Stimulated activated CD8-positive, alpha-beta memory T cell treated with anti-CD3 and anti-CD28 coated beads, Interleukin-7, amount 100 ng/mL, for 1 hour (primary cell): ENCODE data around the gene OAS1.
"Not testable (repeated sequence)": the region's sequence is repeated elsewhere in the genome, so short reads cannot be mapped to it uniquely, and the experiment has no call there.

Experiments
- DNase-seq, 2 donors: peaks; one replicate each; pipeline ENCODE4 v3.0.0-alpha.2; 2020; ENCODE audit warnings: low read depth in 2 of 2

OAS1 gene

GRCh38 chr12:112900298-112901145, 6.2 kb upstream of the OAS1 start:
- no peak for DNase-seq

- no peak for DNase-seq
Measured at GRCh38 chr12:112901271-112901670, 5.5 kb upstream of the OAS1 start.

DNA sequence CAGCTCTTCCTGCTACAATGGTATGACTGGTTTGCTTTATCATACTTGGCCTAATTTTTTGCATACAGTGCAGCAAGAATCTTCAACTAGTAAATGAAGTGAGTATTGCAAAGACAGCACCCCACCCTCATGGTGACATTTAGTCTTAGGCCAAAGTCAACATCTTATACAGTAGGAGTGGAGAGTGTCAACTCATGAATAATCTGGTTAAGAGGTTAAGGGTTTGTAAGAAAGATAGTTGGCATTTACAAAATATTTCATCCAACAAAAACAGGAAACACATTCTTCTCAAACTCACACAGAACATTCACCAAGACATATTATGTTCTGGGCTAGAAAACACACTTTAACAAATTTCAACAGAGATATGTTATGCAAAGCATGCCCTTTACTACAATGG, 2.2 kb upstream of the OAS1 start:
- no peak for DNase-seq

GRCh38 chr12:112905451-112906089, 1.2 kb upstream of the OAS1 start:
- no peak for DNase-seq

DNA sequence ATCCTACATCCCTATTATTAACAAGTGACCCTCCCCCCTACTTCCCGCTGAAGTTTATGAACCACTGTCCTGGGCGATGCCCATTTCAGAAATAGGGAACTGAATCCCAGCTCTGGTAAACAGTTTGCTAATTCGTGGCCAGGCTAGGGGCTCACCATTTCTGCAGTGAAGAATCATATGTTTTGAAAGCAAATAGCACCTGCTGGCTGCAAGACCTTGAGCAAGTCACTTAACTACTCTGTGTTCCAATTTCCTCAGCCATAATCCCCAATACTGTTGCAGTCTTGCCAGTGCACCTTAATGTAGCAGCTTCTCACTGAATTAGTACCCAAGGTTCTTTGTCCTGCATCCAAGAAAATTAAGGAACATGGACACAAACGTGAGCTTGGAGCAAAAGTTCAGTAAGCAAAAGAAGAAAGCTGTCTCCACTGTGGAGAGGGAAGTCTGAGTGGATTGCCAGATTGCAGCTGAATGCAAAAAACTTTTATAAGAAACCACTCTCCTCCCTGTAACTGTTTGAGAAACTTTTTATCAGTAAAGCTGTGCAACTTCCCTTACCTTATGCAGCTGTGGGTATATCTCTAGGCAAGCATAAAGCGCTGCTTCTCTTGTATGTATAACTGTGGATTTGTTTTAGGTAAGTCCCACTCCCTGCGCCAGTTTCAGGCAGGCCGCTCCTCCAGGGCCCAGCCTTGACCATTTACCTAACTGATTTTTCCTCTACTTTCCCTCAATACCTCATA, 824 bp downstream of the OAS1 start:
- DNase-seq: no peak

DNA sequence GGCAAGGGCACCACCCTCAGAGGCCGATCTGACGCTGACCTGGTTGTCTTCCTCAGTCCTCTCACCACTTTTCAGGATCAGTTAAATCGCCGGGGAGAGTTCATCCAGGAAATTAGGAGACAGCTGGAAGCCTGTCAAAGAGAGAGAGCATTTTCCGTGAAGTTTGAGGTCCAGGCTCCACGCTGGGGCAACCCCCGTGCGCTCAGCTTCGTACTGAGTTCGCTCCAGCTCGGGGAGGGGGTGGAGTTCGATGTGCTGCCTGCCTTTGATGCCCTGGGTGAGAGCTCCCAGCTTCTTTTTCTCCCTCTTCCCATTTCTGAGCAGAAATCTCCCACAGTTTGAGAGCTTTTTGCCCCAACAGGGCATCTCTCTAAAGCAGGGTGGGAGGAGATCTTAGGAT, 1.8 kb downstream of the OAS1 start:
- DNase-seq: no peak

DNA sequence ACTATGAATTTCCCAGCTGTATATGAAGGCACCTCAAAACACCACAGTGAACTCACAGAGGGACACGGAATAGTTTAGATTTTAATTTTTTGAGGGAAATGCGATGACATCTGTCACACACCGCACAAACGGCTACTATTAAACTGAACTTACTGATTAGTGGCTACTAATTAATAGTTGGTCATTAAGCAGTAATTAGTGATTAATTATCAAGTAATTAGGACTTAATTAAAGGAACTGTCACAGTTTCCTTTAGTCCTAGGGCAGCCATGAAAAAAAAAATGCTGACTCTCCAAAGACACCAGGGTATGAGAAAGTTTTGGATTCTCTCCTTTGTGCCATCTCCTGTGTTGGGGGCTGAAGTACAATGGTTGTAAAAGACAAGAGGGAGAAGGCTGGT, 2.9 kb downstream of the OAS1 start:
- DNase-seq: no peak

DNA sequence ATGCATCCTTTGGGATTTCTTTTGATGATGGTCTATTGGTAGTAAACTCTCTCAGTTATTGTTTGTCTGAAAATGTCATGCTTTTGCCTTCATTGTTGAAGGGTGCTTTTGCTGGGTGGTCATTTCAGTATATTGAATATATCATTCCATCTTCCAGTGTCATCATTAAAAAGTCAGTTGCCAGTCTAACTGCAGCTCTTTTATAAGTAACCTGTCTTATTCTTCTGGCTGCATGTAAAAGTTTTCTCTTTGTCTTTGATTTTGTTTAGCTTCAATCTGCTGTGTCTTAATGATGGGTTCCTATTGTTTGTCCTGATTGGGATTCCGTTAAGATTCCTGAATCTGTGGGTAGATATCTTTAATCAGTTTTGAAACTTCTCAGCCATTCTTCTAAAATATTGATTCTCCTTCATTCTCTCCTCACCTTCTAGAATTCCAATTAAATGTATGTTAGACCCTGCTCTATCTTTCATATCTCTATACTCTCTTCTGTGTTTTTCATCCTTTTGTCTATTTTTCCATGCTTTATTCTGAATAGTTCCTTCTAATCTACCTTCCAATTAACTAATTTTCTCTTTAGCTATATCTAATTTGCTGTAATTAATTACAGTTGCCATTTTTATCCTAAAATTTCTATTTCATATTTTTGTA, 6.4 kb downstream of the OAS1 start:
- no peak for DNase-seq

GRCh38 chr12:112913888-112914287, 7.1 kb downstream of the OAS1 start:
- not testable (repeated sequence) for DNase-seq

DNA sequence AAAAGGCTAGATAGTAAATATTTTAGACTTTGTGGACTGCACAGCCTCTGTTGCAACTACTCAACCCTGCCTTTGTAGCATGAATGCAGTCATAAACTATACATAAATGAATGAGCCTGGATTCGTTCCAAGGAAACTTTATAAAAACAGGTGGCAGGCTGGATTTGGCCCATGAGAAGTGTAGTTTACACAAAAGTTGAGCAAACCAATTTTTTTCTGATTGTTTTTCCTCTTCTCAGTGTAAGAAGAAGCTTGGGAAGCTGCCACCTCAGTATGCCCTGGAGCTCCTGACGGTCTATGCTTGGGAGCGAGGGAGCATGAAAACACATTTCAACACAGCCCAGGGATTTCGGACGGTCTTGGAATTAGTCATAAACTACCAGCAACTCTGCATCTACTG, 9.5 kb downstream of the OAS1 start:
- no peak for DNase-seq

- DNase-seq: no peak
Measured at GRCh38 chr12:112919121-112919520, 12.4 kb downstream of the OAS1 start.

- DNase-seq: no peak
Measured at GRCh38 chr12:112924986-112925385, 18.2 kb downstream of the OAS1 start.

GRCh38 chr12:112926416-112927033, 19.8 kb downstream of the OAS1 start:
- not testable (repeated sequence) for DNase-seq

DNA sequence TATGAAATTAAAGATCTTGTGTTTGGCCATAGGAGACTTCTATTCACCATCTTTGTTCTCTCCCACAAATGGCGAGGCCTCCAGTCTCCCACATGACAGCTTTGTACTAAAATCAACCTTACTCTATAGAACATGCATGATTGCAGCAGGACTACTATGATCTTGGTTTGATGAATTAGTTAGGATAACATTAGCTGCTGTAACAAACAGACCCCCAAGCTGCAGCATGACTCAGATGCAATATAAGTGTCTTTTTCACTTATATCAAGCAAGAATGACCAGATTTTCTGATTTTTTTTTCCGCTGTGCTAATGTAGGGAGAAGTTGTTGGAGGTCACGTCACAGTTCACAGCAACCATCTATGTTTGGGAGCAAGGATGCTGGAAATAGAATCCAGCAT, 20.7 kb downstream of the OAS1 start:
- DNase-seq: no peak

- DNase-seq: no peak
Measured at GRCh38 chr12:112927925-112928324, 21.2 kb downstream of the OAS1 start.

GRCh38 chr12:112928978-112929377, 22.2 kb downstream of the OAS1 start:
- DNase-seq: no peak

DNA sequence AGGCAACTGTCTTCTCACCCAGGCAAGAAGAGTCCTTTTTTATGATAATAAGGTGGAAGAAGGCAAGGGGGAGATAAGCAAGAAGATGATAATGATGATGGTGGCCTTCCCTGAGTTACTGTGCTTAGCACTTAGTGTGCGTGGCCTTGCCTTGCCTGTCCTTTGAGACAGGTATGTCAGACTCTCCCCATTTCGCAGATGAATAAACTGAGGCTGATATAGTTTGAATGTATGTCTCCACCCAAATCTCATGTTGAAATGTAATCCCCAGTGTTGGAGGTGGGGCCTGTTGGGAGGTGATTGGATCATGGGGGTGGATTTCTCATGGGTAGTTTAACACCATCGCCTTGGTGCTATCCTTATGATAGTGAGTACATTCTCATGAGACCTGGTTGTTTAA, 23.0 kb downstream of the OAS1 start:
- no peak for DNase-seq

GRCh38 chr12:112930350-112930749, 23.6 kb downstream of the OAS1 start:
- no peak for DNase-seq

DNA sequence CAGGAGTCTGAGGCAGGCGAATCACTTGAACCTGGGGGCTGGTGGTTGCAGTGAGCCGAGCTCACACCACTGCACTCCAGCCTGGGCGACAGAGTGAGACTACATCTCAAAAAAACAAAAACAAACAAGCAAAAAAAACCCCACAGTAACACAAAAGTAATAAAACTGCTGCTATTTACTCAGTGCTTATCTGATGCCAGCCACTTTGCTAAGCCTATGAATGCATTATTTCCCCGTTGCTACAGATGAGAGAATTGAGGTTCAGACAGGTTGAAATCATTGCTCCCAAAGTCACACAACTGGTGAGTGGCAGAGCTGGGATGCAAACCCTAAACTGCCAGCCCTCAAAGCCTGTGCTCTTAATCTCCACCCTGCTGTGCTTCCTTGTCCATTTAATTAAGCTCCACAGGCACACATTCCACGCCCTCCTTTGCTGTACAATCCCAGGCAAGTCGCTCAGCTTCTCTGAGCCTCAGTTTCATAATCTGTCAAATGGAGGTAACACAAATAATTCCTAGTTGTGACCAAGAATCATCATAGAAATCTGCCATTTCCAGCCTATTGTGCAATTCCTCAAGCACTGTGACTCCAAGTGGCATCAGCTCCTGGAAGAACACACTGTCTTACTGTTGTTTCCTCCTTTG, 25.8 kb downstream of the OAS1 start:
- DNase-seq: no peak

- no peak for DNase-seq
Measured at GRCh38 chr12:112933129-112933505, 26.4 kb downstream of the OAS1 start.

GRCh38 chr12:112936264-112936663, 29.5 kb downstream of the OAS1 start:
- no peak for DNase-seq
